SH-SY5Y (cell line): Measurements from ENCODE around the gene AKR1B15.

Experiments used
- GATA2 ChIP-seq: IDR thresholded peaks from 2 replicates; pipeline ENCODE4 v1.6.1; 2011; ENCODE audit warnings: mild to moderate bottlenecking, low read depth, low read length
- GATA3 ChIP-seq: IDR thresholded peaks from 2 replicates; pipeline ENCODE4 v1.6.1; 2011; ENCODE audit warnings: low read depth, mild to moderate bottlenecking, low read length, moderate library complexity

Gene AKR1B15

DNA sequence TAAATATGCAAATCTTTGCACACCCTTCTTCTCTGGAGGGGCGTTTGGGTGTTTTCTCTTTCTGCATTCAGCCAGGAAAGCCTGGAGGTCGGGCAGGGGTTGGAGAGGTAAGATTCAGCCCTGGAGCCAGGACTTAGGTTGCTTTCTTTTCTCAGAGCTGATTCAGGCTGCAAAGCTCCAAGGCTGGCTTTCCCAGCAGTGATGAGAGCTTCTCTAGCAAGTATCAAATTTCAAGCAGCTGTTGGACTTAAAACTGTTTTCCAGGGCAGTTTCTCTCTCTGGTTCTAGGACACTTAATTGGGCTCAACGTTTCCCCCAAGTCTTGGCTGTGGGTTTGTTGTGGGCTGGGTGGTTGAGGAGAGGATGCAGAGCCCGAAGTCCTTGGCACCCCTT is 20.9 kb upstream of the AKR1B15 start:
- TF ChIP-seq GATA2, result no peak
- no peak for TF ChIP-seq GATA3

DNA sequence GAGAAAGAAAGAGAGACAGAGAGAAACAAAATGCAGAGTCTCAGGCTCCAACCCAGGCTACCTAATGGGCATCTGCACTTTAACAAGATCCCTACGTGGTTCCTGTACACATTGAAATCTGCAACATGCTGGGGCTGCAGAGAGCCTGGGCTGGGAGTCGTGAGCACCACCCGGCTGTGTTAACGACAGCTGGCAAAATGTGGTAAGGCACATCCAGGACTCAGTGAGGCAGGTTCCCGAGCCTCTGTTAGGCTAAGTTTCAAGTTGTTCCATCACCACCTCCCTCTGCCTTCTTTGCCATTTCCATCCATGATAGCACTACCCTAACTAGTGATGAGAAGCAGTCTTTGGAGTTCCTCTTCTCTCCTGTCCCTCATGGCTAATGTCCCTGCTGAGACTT is 20.2 kb upstream of the AKR1B15 start:
- TF ChIP-seq GATA2 (no peak), GATA3 (no peak)

DNA sequence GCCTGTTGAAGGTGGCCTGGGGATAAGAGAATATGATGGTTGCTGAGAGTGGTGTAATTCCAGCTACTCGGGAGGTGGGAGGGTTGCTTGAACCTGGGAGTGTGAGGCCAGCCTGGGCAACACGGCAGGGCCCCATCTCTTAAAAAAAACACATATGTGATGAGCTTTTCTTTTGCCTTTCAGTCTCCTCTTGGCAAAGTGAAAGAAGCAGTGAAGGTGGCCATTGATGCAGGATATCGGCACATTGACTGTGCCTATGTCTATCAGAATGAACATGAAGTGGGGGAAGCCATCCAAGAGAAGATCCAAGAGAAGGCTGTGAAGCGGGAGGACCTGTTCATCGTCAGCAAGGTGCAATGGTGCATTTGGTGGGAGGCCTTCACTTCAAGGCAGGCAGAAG is 18.4 kb upstream of the AKR1B15 start:
- TF ChIP-seq GATA2, result no peak
- TF ChIP-seq GATA3, result no peak

DNA sequence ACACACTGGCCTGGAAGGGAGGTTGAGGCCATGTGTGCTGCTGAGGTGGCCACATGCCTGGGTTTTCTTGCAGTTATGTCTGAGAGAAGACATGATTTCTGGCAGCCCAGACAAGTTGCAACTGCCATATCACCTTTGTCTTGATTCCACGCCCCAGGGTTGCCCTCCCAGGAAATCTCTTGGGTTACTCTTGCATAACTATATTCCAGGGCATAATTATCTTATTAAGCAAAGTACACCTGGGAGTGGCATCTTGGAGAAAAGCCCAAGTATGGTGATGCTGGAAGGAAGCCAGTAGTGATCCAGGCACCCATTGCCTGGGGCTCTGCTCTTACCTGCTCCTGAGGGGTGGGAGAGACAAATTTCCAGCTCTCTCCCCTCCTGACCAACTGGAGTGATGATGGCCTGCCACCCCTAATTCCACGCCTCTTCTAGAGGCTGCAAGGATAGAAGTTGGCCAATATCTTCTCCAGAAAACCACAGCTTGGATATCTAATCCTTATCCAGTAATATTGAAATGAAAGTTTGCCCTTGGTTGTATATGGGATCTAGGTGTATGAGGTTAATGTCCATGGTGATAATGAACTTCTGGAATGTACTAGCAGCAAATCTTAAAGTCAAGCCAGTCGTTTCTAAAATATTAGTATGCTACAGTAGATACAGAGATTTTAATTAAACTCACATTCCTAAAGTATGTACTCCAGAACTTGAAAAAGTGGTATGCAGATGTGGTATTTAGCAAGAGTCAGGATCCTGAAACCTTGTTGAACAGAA is 16.5 kb upstream of the AKR1B15 start:
- TF ChIP-seq GATA2, result no peak
- no peak for TF ChIP-seq GATA3

DNA sequence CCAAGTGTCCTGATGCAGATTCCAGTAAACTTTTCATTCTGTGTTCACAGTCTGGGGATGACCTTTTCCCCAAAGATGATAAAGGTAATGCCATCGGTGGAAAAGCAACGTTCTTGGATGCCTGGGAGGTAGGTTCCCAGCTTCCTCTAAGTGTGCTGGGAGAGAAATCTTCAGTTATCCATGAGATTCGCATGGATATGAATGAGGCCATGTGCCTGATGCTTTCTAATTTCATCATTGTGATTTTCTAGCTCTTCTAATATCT is 16.0 kb upstream of the AKR1B15 start:
- TF ChIP-seq GATA3 (no peak), GATA2 (no peak)

DNA sequence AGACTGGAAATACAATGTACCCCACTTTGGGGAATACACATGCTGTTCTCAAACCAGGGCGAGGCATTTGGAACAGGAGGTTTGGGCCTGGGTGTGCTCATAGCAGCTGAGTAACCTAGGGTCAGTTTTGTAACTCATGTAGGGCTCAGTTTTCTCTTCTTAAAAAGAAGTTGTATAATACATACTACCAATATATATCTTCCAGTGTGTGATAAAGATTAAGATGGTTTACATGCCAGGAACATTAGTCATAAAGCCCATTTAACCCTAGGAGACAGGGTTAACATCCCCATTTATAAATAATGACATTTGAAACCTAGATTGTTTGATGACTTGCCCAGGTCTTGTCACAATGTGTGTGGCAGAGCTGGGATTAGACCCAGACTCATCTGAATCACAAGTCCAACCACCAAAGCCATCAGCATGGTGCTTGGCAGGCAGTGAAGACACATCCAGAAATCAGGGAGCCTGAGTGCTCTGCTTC is 15.6 kb upstream of the AKR1B15 start:
- TF ChIP-seq GATA2 (no peak), GATA3 (no peak)

DNA sequence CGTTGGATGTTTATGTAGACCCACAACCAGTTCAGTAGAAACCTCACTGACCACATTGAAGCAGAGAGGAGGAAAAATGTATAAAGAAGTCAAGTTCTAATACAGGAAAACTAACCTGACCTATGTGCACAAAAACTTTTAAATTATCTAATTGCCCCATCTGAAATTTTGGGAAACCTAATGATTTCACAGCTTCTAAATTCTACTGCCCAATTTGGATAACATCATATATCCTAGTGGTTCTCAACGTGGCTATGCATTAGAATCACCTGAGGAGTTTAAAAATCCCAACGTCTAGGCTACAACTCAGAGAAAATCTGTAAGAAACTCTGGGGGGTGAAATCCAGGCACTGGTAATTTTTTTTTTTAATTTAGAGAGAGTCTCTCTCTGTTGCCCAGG is 14.3 kb upstream of the AKR1B15 start:
- no peak for TF ChIP-seq GATA2
- TF ChIP-seq GATA3, result no peak

DNA sequence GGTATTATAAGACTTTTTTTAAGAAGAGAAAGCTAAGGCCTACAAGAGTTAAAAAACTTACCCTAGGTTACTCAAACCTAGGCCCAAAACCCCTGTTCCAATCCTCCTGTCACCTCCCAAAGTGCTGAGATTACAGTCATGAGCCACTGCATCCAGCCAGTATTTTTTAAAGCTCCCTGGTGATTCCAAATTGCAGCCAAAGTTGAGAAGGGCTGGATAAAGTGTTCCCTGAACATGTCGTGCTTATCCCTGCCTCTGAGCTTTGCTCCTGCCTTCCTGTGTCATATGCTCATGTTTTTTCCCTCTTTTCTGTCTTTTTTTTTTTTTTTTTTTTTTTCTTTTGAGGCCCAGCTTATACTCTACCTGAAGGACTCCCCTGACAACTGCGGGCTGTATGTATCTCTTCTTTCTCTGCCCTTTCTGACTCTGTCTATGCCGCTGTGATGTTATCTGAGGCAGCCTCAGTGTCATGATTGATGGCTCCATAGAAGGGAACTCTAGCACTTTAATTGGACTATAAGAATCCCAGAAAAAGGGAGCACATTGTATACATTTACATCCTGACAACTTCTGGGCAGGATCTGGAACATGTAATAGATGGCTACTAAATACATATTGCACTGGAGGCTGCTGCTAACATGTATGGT is 13.5 kb upstream of the AKR1B15 start:
- TF ChIP-seq GATA3 (no peak), GATA2 (no peak)

DNA sequence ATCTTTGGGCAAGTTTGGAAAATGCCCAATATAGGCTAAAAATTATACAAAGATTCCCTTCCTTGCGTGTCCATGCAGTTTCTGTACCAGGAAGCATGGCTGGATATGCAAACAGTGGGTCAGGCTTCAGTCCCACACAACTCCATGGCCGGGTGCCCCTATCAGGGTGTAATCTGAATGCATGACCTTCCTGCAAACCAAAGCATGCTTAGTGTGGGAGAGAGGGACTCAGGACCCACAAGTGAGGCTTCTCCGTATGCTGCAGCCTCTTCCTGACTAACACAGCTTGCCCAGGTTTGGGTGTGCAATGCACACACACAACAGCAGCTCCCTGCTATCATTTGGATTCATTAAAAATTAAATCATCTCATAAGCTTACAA is 13.0 kb upstream of the AKR1B15 start:
- TF ChIP-seq GATA2 (no peak), GATA3 (no peak)

DNA sequence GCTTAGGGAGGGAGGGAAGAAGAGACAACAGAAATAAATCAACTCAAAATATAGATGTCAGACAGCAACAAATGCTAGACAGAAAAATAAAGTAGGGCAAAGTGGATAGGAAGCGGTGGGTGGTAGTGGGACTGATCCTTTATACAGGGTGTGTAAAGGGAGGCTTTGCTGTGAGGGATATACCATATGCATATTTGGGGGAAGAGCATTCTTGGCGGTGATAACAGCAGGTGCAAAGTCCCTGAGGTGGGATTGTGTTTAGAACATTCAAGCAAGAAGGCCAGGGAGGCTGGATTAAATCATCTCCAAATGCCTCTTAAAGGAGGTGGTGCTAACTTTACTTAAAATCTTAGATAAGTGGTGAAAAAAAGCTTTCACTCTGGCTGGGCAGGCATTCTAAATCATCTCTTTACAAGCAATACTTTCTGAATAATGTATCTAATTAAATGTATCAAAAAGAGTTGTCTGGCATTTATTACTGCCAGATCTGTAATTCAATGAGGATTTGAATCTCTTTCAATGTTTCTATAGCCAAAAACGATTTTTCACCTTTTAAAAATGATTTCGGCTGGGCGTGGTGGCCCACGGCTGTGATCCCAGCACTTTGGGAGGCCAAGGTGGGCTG is 9.4 kb upstream of the AKR1B15 start:
- no peak for TF ChIP-seq GATA2
- no peak for TF ChIP-seq GATA3

DNA sequence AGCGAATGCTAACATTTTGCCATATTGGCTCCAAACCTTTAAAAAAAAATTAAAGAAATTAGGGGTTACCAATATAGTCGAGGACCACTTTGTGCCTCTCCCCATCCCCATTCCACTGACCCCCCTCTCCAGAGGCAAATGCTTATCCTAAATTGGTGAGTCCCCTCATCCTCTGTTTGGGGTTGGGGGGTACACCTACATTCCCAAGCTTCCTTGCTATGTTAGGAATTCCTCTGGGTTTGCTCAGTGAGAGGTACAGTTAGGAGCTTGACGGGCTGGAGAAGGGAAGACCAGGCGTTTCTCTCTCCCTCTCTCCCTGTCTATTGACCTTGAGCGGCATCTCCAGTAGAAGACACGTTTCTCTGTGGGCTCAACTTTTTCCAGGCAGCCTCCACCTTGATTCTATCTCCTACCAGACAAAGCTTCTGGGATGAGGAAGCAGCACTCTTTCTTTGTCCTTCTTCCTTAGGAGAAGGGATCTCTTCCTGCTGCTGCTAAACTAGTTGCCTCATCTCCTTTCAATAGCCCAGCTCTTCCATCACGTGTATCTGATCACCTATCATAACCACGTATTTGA is 6.6 kb upstream of the AKR1B15 start:
- TF ChIP-seq GATA2 (no peak), GATA3 (no peak)

DNA sequence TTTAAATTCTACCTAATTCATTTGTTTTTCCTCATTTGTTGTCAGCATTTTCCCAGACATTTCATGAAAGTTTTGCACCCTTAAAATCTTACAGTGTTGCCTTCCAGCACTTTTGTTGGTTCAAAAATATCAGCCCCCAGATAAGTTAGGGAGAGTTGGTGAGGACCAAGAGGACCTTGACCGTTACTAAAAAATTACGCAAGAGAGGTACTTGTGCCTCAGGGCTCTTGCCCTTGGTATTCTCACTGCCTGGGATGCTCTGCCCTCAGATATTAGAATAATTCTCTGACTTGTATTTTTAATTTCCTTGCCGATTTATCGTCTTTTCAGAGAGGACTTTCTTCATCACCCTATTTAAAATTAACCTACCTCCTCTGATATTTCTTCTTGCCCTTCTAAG is 3.5 kb upstream of the AKR1B15 start:
- TF ChIP-seq GATA2 (no peak), GATA3 (no peak)

DNA sequence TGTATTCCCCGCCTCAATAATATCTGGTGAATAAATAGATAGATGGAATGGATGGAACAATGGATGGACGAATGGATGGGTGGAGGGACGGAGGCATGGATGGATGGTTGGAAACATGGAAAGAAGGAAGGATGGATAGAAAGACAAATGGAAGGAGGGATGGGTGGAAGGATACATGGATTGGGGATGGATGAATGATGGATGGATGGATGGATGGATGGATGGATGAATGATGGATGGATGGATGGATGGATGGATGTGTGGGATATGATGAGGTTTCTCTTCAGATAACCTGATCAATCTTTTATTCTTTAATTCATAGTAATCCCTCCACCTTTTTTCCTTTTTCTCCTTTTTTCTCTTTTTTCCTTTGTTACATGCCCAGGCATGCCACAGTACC is 3.0 kb upstream of the AKR1B15 start:
- TF ChIP-seq GATA3, result no peak
- no peak for TF ChIP-seq GATA2

DNA sequence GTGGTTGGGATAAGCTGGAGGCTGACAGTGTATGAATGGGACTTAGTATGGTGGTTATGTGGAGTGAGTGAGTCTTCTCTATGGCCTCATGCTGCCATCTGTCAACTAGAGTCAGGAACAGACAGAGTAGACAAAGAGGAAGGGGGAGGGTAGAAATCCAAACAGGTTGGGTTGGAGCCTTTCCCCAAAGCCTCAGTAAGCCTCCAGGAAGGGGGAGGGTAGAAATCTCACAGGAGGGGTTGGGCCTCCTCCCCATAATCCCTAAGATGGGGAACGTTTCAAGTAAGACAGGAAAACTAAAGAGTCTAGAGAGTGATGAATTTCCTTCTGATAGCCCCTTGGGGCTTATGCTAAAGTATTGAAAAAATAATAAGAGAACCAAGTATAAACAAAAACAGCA is 2.0 kb upstream of the AKR1B15 start:
- no peak for TF ChIP-seq GATA2
- TF ChIP-seq GATA3, result no peak
